NCI-H510A (cell line): ENCODE measurements around the gene MKS1.
A peak's percentile ranks its signal among the peaks of the same experiment; 100 is the strongest.

ENCODE experiments used
- DNase-seq: peaks from one replicate; lab custom pipeline; 2025; lab: John Stamatoyannopoulos, UW

MKS1 gene

DNA sequence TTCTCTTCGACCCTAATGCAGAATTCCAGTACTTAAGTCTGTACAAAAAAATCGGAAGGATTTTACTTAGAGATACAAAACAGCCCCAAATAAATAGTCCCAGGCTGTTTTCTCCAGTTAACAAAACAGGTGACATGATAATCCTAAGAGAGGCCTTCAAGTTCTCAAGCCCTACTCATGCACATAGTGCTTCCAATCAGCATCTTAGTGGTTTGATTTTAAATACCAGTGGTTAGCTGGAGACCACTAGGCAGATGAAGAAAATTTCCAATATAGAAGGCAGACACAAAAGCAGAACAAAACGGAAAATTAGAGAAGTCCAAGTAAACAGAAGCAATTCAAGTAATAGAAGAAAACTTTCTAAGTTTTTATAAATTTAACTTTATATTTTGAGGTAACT lies 57.5 kb downstream of the MKS1 start:
- no peak for DNase-seq

DNA sequence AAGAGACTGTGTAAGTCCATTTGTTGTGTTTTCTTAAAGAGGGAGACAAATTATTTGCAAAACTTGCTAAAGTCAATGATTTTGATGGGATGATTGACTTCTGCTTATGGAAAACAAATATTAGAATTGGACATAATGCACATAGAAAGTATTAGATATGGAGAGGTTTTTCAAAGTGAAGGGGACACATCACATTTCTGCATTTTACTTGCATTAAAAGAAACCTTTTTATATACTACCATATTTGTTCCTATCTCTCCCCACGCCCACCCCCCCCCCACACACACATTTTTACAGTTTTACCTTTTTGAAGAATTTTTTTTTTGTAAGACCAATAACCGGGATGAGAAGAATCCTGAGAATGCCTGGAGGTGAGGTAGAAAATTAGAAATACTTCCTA lies 60.9 kb downstream of the MKS1 start:
- DNase-seq: no peak

DNA sequence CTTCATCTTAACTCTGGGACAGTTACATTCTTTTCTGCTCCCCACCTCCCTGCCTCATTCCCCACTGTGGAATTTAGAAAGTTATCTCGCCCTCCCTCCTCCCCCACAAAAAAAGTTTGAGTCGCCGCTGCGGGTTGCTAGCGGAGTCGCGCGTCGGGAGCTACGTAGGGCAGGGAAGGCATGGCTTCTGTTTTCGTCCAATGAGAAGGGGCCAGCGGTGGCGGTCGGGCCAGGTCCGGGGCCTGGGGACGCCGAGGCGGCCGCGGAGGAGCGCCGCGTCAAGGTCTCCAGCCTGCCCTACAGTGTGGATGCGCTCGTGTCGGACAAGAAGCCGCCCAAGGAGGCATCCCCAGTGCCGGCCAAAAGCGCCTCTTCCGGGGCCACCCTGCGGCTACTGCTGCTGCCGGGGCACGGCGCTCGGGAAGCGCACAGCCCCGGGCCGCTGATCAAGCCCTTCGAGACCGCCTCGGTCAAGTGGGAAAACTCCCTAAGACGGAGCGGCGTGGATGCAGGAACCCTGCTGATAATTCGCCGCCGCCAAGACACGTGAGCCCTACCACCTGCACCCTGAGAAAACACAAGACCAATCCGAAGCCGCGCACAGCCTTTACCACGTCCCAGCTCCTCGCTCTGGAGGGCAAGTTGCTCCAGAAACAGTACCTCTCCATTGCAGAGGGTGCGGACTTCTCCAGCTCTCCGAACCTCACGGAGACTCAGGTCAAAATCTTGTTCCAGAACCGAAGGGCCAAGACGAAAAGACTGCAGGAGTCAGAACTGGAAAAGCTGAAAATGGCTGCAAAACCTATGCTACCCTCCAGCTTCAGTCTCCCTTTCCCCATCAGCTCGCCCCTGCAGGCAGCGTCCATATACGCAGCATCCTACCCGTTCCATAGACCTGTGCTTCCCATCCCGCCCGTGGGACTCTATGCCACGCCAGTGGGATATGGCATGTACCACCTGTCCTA lies 61.9 kb downstream of the MKS1 start:
- peak; percentile 38 for DNase-seq
